GM18870 (cell line): ENCODE measurements around the gene TTC16.

Experiments
- ATAC-seq: cut with Tn5 transposase; IDR thresholded peaks from one replicate; pipeline ENCODE4 v1.9.1; 2021; ENCODE audit warnings: moderate library complexity; ENCODE audit not compliant: unreplicated experiment

Gene TTC16, protein sequence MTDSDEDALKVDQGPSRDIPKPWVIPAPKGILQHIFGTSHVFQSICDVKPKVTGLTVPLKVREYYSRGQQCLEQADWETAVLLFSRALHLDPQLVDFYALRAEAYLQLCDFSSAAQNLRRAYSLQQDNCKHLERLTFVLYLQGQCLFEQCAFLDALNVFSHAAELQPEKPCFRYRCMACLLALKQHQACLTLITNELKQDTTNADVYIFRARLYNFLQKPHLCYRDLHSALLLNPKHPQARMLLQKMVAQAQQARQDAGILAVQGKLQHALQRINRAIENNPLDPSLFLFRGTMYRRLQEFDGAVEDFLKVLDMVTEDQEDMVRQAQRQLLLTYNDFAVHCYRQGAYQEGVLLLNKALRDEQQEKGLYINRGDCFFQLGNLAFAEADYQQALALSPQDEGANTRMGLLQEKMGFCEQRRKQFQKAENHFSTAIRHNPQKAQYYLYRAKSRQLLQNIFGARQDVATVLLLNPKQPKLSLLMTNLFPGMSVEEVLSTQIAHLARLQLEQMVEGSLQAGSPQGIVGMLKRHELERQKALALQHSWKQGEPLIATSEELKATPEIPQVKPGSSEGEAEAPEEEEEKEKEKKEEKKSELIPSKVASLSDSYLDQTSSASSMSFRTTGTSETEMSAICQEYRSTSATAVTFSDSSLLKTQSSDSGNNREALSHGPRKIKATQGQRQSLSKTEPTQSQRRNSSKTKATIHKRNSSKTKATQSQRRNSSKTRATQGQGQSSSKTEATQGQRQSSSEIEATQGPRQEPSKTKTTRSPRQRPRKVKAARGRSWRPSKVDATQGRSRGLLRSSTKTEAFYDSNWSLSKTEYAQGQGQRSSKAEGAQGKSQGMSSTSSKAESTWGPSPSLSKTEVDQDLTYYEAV

GRCh38 chr9:127715470-127716337, at the start of gene TTC16, which contains the start of gene PTRH1:
TSS of gene TTC16 (plus strand) at chr9:127716079. CDS start at chr9:127716146, 67 bp downstream.
TSS of gene PTRH1 (minus strand) at chr9:127715663. CDS start at chr9:127715639, 24 bp downstream.
- peak; percentile 73 for ATAC-seq

DNA sequence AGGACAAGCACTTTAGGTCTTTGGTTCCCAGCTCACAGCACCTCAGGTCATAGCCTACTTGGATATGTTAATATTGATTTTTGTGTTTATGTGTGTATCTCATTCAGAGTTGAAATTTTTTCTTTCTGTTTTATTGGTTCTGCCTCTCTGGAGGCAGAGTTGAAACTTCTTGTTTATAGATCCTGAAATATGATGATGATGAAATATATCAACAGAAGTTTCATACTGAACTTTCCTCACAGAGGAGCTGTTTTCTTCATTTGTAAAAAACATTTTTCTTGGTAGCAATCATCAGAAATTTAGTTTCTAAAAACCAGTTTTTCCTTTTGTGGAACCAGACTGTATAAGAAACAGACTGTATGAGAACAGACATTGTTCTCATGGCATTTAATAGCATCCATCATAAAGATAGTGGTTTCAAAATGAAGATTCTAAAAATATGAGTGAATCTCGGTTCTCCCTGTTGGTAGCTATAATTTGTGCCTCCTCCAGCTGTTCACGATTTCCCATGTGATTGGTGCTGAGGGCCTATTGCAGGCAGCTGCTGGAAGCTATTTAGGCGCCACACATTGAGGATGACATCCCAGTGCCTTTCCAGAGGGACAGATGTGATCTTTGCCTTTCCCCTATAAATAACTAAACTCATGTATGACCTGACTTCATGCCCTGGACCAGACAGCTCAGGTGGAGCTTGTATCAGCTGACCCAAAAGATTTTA, 48.6 kb upstream of the TTC16 start:
- no peak for ATAC-seq

GRCh38 chr9:127667906-127668305, 48.0 kb upstream of the TTC16 start:
- no peak for ATAC-seq

- ATAC-seq, result no peak
Observed at GRCh38 chr9:127673234-127673633, 42.6 kb upstream of the TTC16 start.

DNA sequence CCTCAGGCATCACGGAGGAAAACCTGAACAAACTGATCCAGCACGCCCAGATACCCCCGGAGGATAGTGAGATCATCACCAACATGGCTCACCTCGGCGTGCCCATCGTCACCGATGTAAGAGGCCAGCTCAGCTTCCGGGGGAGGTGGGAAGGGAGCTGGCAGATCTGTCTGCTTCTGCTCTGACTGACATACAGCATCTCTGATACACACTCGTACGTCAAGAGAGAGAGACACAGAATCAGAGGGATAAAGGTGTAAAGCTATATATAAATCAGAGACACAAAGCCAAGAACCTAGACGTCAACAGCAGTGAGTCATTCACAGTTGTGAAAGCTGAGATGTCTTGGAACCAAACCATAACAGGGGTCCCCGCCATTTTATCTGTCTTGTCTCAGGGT, 39.2 kb upstream of the TTC16 start:
- ATAC-seq, result no peak

- no peak for ATAC-seq
Observed at GRCh38 chr9:127679506-127679905, 36.4 kb upstream of the TTC16 start.

GRCh38 chr9:127680226-127680625, 35.7 kb upstream of the TTC16 start:
- no peak for ATAC-seq

DNA sequence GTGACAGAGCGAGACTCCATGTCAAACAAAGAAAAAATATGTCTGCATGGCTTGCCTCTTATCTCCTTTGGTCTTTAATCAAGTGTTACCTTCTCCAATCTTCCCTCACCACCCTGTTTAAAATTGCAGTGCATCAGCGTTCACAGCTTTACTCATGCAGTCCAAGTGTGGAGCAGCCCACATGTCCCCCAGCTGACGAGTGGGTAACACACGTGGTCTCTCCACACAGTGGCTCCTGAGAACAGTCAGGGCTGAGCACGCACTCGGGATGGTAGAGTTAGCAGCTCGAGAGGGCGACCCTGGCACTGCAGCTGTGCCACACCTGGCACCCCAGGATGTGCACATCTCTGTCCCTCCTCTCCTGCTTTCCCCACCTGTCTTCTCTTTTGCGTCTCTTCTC, 35.0 kb upstream of the TTC16 start:
- no peak for ATAC-seq

DNA sequence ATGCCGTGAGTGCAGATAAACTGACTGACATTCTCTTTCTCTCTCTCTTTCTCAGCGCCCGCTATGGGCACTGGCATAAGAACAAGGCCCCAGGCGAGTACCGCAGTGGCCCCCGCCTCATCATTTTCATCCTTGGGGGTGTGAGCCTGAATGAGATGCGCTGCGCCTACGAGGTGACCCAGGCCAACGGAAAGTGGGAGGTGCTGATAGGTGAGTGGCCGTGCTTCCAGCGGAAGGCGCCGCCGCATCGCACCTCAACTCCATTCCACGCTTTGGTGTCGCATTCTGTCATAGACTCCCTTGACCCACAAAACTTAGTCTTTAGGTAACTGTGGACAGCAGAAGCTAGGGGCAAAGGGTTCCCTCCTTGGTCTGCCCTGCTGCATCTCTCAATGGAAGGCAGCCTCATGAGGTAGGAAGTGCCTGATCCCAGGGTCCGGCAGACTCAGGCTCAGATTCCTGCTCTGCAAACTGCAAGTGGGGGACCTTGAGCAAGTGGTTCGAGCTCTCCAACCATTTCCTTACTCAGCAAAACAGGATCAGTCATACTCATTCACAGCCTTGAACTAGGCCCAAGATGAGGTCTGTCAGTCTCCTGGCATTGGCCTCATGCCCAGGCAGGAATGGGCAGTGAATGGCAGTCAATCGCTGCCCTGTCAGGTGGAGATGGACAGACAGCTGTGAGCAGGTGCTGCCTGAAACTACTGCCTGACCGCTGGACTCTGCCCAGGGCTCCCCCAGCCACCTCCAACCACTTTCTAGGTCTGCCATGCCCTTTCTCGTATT, 33.3 kb upstream of the TTC16 start:
- no peak for ATAC-seq

DNA sequence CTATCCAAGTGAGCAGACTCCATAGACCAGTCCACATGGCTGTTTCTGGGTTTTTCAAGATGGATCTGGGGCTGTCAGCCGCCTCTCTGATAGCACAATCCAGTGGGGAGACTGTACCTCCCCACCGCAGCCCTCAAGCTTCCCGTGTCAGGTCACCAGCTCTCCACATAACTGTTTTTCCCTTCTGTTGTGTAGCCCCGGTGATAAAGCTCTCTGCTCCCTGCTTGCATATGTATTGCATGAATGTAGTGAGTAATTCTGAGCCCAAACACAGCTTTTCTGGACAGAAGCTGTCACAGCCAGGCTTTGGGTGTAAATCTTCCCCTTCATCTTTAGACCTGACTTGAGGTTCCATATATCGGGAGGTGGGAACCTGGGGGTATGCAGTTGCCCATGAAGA, 32.2 kb upstream of the TTC16 start:
- no peak for ATAC-seq

- no peak for ATAC-seq
Observed at GRCh38 chr9:127684576-127684975, 31.3 kb upstream of the TTC16 start.

DNA sequence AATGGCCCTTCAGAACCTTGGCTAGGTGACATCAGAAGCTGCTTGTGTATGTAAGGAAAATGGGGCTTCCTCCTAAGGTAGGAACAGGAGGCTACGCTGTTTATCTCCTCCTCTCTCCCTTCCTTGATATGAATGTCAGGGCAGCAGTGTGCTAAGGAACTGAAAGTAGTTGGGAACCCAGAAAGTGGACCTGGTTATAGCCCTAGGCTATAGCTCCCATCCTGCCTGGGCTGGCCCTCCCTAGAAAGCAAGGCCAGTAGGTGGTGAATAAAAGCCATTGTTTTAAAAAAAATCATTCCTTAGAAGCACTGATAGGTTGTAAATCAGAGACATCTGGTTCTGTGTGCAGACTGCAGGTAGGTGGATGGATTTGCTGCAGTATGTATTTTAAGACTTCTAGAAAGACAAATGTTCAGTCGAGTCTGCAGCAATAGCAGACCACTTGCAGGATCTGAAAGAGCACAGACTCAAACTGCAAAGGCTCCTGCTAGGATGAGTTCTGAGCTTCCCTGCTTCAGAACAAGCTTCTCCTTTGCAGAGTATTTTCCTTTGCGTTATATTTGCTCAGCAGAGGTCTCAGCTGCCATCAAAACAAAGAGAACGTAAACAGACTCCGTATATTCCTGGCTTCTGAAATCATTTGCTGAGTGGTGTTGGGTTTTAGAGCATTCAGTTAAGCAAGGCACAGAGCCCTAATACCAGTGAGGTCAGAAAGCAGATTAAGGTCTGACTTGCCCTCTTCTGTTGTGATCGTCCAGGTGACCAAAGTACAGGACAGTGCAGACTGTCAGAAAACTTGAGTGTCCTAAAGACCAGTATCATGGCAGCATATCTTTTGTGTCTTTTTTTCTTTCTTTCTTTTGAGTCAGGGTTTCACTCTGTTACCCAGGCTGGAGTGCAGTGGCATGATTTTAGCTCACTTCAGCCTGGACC, 29.2 kb upstream of the TTC16 start:
- no peak for ATAC-seq

GRCh38 chr9:127689329-127690000, 26.4 kb upstream of the TTC16 start:
- no peak for ATAC-seq

DNA sequence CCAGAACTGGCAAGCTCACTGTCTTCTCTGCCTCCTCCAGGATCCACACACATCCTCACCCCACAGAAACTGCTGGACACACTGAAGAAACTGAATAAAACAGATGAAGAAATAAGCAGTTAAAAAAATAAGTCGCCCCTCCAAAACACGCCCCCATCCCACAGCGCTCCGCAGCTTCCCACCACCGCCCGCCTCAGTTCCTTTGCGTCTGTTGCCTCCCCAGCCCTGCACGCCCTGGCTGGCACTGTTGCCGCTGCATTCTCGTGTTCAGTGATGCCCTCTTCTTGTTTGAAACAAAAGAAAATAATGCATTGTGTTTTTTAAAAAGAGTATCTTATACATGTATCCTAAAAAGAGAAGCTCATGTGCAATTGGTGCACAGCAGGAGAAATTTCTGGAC, 25.1 kb upstream of the TTC16 start:
- no peak for ATAC-seq

DNA sequence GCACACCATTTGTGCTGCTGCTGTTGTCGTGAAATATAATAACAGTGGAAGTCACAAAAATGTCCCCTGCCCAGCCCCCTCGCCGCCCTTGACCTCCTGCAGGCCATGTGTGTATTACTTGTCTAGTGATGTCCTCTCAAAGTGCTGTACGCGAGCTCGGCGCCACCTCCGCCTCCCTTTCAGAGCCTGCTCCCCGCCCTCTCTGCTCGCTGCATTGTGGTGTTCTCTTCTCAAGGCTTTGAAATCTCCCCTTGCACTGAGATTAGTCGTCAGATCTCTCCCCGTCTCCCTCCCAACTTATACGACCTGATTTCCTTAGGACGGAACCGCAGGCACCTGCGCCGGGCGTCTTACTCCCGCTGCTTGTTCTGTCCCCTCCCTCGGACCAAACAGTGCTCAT, 23.8 kb upstream of the TTC16 start:
- ATAC-seq, result no peak

GRCh38 chr9:127693143-127693542, 22.7 kb upstream of the TTC16 start:
- ATAC-seq, result no peak

- no peak for ATAC-seq
Observed at GRCh38 chr9:127693697-127694096, 22.2 kb upstream of the TTC16 start.
